Measurements from ENCODE around the gene RAP1B.

DNA sequence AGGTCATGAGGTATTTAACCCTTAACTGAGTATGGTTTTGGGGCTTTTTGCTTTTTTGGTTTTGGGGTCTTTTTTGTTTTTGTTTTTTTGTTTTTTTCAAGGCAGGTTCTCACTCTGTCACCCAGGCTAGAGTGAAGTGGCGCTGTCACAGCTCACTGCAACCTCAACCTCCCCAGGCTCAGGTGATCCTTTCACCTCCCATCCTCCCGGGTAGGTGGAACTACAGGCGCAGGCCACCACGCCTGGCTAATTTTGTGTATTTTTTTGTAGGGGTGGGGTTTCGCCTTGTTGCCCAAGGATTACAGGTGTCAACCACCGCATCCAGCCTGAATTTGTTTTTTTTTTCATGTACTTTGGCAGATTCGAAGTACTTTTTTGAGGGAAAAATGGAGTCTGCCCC, 19.9 kb downstream of the RAP1B start:
- TF ChIP-seq, protein P1, sequence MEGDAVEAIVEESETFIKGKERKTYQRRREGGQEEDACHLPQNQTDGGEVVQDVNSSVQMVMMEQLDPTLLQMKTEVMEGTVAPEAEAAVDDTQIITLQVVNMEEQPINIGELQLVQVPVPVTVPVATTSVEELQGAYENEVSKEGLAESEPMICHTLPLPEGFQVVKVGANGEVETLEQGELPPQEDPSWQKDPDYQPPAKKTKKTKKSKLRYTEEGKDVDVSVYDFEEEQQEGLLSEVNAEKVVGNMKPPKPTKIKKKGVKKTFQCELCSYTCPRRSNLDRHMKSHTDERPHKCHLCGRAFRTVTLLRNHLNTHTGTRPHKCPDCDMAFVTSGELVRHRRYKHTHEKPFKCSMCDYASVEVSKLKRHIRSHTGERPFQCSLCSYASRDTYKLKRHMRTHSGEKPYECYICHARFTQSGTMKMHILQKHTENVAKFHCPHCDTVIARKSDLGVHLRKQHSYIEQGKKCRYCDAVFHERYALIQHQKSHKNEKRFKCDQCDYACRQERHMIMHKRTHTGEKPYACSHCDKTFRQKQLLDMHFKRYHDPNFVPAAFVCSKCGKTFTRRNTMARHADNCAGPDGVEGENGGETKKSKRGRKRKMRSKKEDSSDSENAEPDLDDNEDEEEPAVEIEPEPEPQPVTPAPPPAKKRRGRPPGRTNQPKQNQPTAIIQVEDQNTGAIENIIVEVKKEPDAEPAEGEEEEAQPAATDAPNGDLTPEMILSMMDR (conservative IDR thresholded peaks at IDR 0.05; ENCODE audit: low read length): no peak
- TF ChIP-seq EZH2phosphoT487 (IDR thresholded peaks at IDR 0.05; ENCODE audit: borderline replicate concordance): no peak

Measured in Loucy (cell line).